Tibial nerve (tissue), 4 donors: ENCODE results near the gene HIF1A. TPM values are rescaled to one million over a fixed set of nuclear protein-coding genes. Genes with fewer than 3 reads are reported as not detected.

Experiments used
- DNase-seq, 2 donors: peaks; one replicate each; pipeline ENCODE4 v3.0.0-alpha.2; 2019; ENCODE audit warnings: low spot score in 2 of 2
- H3K27ac ChIP-seq, 4 donors: fragments of 200-600 bp; sonication (generic) in 3 of 4; one replicate each; pipeline ENCODE4 v1.5.1; 2017 to 2019; ENCODE audit warnings: mild to moderate bottlenecking in 1 of 4
- H3K27me3 ChIP-seq, 2 donors: fragments of 200-600 bp; sonication (generic) in 1 of 2; one replicate each; pipeline versions ENCODE4 v1.5.1 to v1.6.0; 2017 to 2019
- H3K36me3 ChIP-seq, 3 donors: fragments of 200-600 bp; sonication (generic); one replicate each; pipeline ENCODE4 v1.5.1; 2018 to 2019
- H3K4me1 ChIP-seq, 4 donors: fragments of 200-600 bp; sonication (generic) in 3 of 4; one replicate each; pipeline ENCODE4 v1.5.1; 2017 to 2019
- H3K4me3 ChIP-seq, 4 donors: fragments of 200-600 bp; sonication (generic) in 3 of 4; one replicate each; pipeline ENCODE4 v1.5.1; 2017 to 2019; ENCODE audit warnings: mild to moderate bottlenecking in 1 of 4, moderate library complexity in 1 of 4
- H3K9me3 ChIP-seq, 4 donors: fragments of 200-600 bp; sonication (generic) in 3 of 4; one replicate each; pipeline ENCODE4 v1.5.1; 2017 to 2019
- CTCF ChIP-seq, 5 experiments: fragments of 200-600 bp in 3 of 5; fragments of 450-650 bp in 2 of 5; sonication (generic) in 3 of 5; IDR thresholded peaks; one replicate each; pipeline ENCODE4 v1.5.1; 2016 to 2019; ENCODE audit warnings: antibody characterized with exemption in 5 of 5, mild to moderate bottlenecking in 3 of 5, moderate library complexity in 2 of 5
- EP300 ChIP-seq, 2 donors: sonication (generic); formaldehyde crosslinking; IDR thresholded peaks; one replicate each; pipeline ENCODE4 v1.6.1; 2017; ENCODE audit warnings: antibody characterized with exemption in 2 of 2, mild to moderate bottlenecking in 1 of 2
- POLR2A ChIP-seq, 2 donors: fragments of 450-650 bp; IDR thresholded peaks; one replicate each; pipeline ENCODE4 v1.6.1; 2017; ENCODE audit warnings: antibody characterized with exemption in 2 of 2, mild to moderate bottlenecking in 2 of 2, moderate library complexity in 2 of 2
- WGBS, 2 donors: methylation state at CpG; one replicate each; pipeline ENCODE4 v1.1.5; 2018; 5-methylcytosine and 5-hydroxymethylcytosine counted together
- total RNA-seq, 4 donors: library from RNA; depleted of rRNA; stranded (reverse); fragments of >200 nt; gene quantifications; one replicate each; pipeline ENCODE4 v1.1.0, GENCODE V29; 2016

The HIF1A gene
- total RNA-seq, 4 donors from 2014 or later, result 37.9 to 80.4 (median 59.4) TPM

GRCh38 chr14:61766151-61766550 is 70.8 kb downstream of the HIF1A start:
- Histone ChIP-seq H3K9me3 (no peaks in the 10 kb centered on the region), H3K27ac (no peak overlapping the region), H3K27me3 (no peaks in the 10 kb centered on the region), H3K36me3 (peaks cover 0 to 36% (median 0%) of the 10 kb centered on the region in 3 donors), H3K4me3 (no peak overlapping the region), H3K4me1 (peaks cover 0 to 43% (median 15%) of the 10 kb centered on the region in 4 donors)
- WGBS, 2 donors, result 53 to 62% methylated on average over 5 of the region's 5 CpGs
- DNase-seq, result no peak
- TF ChIP-seq POLR2A (IDR thresholded peaks at IDR 0.05) (no peak), EP300 (IDR thresholded peaks at IDR 0.05) (no peak), CTCF (IDR thresholded peaks at IDR 0.05) (no peak)

GRCh38 chr14:61768240-61768639 is 72.9 kb downstream of the HIF1A start:
- H3K27ac ChIP-seq, result no peak overlapping the region
- peaks cover 0 to 35% (median 12%) of the 10 kb centered on the region in 4 donors for H3K4me1 ChIP-seq
- TF ChIP-seq CTCF (IDR thresholded peaks at IDR 0.05), result no peak
- H3K36me3 ChIP-seq, result peaks cover 0 to 56% (median 0%) of the 10 kb centered on the region in 3 donors
- no peak overlapping the region for H3K4me3 ChIP-seq
- WGBS, 2 donors, result 89% methylated on average over 3 of the region's 3 CpGs
- no peaks in the 10 kb centered on the region for H3K9me3 ChIP-seq
- no peak for DNase-seq
- no peaks in the 10 kb centered on the region for H3K27me3 ChIP-seq

GRCh38 chr14:61769893-61770292 is 74.6 kb downstream of the HIF1A start:
- WGBS, 2 donors, result 92 to 93% methylated on average over 3 of the region's 3 CpGs
- no peak for DNase-seq
- H3K9me3 ChIP-seq, result no peaks in the 10 kb centered on the region
- H3K27me3 ChIP-seq, result no peaks in the 10 kb centered on the region
- H3K36me3 ChIP-seq, result peaks cover 0 to 70% (median 0%) of the 10 kb centered on the region in 3 donors
- peaks cover 0 to 18% (median 0%) of the 10 kb centered on the region in 4 donors for H3K4me1 ChIP-seq
- H3K27ac ChIP-seq, result no peak overlapping the region
- TF ChIP-seq CTCF (IDR thresholded peaks at IDR 0.05) (no peak), POLR2A (IDR thresholded peaks at IDR 0.05) (no peak), EP300 (IDR thresholded peaks at IDR 0.05) (no peak)
- no peak overlapping the region for H3K4me3 ChIP-seq

GRCh38 chr14:61774861-61775260 is 79.5 kb downstream of the HIF1A start:
- DNase-seq, result no peak
- H3K27me3 ChIP-seq, result no peaks in the 10 kb centered on the region
- H3K36me3 ChIP-seq, result peaks cover 0 to 86% (median 0%) of the 10 kb centered on the region in 3 donors
- H3K4me3 ChIP-seq, result no peak overlapping the region
- H3K27ac ChIP-seq, result no peak overlapping the region
- H3K9me3 ChIP-seq, result no peaks in the 10 kb centered on the region
- no peaks in the 10 kb centered on the region for H3K4me1 ChIP-seq
- WGBS, 2 donors, result 92 to 100% methylated on average over 1 of the region's 1 CpG
- no peak for TF ChIP-seq EP300 (IDR thresholded peaks at IDR 0.05)
- TF ChIP-seq CTCF (IDR thresholded peaks at IDR 0.05), result no peak
- TF ChIP-seq POLR2A (IDR thresholded peaks at IDR 0.05), result no peak

GRCh38 chr14:61780125-61780524 is 84.8 kb downstream of the HIF1A start:
- H3K27me3 ChIP-seq, result no peaks in the 10 kb centered on the region
- no peaks in the 10 kb centered on the region for H3K9me3 ChIP-seq
- no peak for TF ChIP-seq POLR2A (IDR thresholded peaks at IDR 0.05)
- no peak for TF ChIP-seq CTCF (IDR thresholded peaks at IDR 0.05)
- no peak for TF ChIP-seq EP300 (IDR thresholded peaks at IDR 0.05)
- H3K27ac ChIP-seq, result no peak overlapping the region
- no peak for DNase-seq
- no peak overlapping the region for H3K4me3 ChIP-seq
- WGBS, 2 donors, result 80 to 83% methylated on average over 3 of the region's 3 CpGs
- H3K36me3 ChIP-seq, result peaks cover 0 to 84% (median 5%) of the 10 kb centered on the region in 3 donors
- no peaks in the 10 kb centered on the region for H3K4me1 ChIP-seq
